ENCODE results near the gene MEDAG.

- no peak for TF ChIP-seq CTCF (IDR thresholded peaks at IDR 0.05; ENCODE audit: extremely low read depth in 1 of 2, insufficient read depth in 1 of 2, low read depth in 1 of 2, low read length in 2 of 2)
- TF ChIP-seq POLR2AphosphoS5 (IDR thresholded peaks at IDR 0.05; ENCODE audit: insufficient read depth, low read depth, low read length): no peak
- TF ChIP-seq POLR2A (IDR thresholded peaks at IDR 0.05; ENCODE audit: low read depth, low read length): no peak
Observed at GRCh38 chr13:30869491-30869890, 36.6 kb upstream of the MEDAG start.

Measured in endothelial cell of umbilical vein (primary cell).